Left renal pelvis (tissue), 4 donors: ENCODE data around the gene KCNK18. TPM values are rescaled to one million over a fixed set of nuclear protein-coding genes. Genes with fewer than 3 reads are reported as not detected.
"Not testable (repeated sequence)": the region's sequence is repeated elsewhere in the genome, so short reads cannot be mapped to it uniquely, and the experiment has no call there.

ENCODE experiments used
- DNase-seq, 4 donors: peaks; one replicate each; pipeline ENCODE4 v3.0.0-alpha.2; 2013; ENCODE audit warnings: low read depth in 4 of 4, low spot score in 3 of 4
- polyA plus RNA-seq, 4 donors: library from polyadenylated mRNA; unstranded; fragments of 120-200 nt; gene quantifications; one replicate each; pipeline ENCODE4 v1.2.1, GENCODE V29; 2013; ENCODE audit not compliant: insufficient read length in 4 of 4

KCNK18 gene
- polyA plus RNA-seq, 4 donors, result not detected

DNA sequence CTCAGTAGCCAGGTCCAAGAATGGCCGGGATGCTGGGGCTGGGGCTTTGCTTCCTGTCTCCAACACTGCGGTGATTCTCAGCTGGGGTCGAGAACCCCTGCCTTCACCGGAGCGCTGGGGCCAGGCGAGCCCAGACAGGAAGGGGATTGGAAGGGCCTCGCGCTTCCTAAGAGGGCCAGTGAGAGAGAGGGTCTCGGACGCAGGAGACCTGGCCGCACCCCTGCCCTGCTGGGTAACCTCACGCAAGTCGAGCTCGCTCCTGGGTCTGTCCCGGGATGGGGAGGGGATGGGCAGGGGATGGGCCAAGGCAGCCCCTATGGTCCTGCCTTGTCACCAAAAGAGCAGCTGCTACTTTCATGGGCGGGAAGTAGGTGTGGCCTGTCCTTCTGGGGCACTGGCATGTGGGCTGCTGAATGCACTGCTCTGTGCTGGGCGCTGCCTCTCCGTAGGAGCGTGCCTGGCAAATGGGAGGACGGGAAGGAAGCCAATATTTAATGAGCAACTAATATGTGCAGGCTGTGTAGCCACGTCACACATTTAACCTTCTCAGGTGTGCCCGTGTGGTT lies 20.0 kb downstream of the KCNK18 start:
- DNase-seq, result no peak

DNA sequence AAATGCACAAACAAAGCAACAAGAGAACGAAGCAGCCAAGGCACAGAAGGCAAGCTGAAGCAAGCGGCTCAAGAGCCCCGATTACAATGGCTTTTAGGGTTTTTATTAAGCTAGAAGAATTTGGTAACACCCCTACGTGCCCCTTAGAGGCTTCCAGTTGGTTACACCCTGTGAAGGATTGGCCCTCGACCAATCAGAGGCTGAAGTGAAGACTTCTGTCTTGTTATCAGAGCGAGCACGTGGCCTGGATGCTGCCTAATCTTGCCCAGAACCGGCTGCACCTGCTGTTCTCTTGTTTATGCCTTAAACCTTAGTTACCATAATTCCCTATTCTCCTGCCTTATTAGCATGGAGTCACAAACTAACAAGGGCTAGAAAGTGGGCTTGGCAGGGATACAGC lies 21.4 kb downstream of the KCNK18 start:
- no peak for DNase-seq

DNA sequence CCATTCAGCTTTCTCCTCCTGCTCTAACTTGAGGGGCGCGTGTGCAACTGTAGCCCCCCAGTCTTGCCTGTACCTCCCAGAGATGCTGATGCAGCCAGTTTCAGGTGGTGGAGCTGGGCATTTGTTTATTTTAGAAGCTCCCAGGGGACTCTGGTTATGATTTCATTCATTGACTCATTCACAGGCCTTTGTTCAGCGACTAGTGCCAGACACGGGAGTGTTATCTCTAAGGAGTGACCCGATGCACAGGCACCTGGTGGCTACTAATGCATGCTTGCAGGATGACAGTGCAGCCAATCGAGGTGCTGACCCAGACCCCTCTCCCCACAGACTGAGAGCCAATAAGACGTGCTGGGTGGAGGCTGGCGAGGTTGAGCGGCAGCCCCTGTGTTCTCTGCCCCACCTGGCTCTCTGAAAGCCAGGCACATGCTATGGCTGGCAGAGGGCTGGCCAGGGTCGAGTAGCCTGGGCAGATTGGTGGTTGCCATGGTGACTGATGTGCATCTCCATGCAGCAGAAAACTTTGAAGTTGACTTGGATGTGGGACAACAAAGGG lies 23.9 kb downstream of the KCNK18 start:
- no peak for DNase-seq

DNA sequence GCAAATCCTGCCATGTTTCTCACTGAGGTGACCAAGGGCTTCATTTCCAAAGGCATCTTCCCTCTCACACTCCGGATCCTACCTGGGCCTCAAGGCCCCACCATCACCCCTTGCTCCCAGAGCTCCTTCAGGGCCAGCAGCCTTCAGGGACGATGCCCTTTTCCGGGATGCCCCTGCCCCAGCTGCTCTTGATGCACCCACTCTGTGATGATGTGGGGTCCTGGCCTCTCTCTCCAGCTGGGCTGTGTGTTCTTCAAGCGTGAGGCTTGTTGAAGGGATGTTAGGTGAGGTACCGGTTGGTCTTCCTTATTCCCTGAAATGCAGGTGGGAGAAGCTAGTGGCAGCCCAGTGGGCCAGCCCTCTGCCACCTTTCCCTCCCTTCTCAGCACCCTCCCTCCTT lies 25.3 kb downstream of the KCNK18 start:
- DNase-seq, result no peak

- no peak for DNase-seq
Observed at GRCh38 chr10:117222976-117223692, 25.8 kb downstream of the KCNK18 start.

GRCh38 chr10:117223693-117224430 lies 26.6 kb downstream of the KCNK18 start:
- DNase-seq, result no peak

- no peak for DNase-seq
Observed at GRCh38 chr10:117224881-117225280, 27.6 kb downstream of the KCNK18 start.

GRCh38 chr10:117226813-117227451 lies 29.6 kb downstream of the KCNK18 start:
- DNase-seq, result no peak

GRCh38 chr10:117228210-117228609 lies 30.9 kb downstream of the KCNK18 start:
- DNase-seq, result no peak

DNA sequence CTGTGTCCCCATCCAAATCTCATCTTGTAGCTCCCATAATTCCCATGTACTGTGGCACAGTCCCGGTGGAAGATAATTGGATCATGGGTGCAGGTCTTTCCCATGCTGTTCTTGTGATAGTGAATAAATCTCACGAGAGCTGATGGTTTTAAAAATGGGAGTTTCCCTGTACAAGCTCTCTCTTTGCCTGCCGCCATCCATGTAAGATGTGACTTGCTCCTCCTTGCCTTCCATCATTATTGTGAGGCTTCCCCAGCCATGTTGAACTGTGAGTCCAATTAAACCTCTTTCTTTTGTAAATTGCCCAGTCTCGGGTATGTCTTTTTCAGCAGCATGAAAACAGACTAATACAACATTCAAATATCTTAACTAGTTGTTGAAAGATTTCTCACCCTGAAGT lies 32.8 kb downstream of the KCNK18 start:
- not testable (repeated sequence) for DNase-seq

DNA sequence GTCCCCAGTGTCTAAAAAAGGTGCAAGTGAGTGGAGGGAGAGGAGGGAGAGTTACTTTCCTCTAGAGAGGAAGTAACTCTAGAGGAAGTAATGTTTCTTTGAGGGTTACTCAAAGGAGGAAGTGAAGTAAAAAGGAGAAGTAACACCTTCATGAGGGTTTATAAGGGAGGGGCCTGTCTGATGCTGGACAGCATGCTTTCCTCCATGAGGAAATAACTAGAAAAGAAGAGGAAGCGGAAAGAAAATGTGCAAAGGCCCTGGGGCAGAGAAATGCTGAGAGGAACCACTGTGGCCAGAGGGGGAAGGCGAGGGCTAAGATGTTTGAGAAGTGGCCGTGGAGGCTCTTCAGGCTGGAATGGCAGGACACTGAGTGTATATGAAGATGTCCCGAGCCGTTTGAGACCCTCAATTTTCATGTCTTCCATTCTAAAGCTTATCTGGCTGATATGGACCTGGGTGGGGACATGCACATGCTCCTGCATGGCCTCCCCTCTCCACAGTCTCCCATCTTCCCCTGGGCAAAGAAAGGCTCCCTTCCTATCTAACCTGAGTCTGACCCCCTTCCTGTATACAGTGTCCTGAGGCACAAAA lies 40.2 kb downstream of the KCNK18 start:
- no peak for DNase-seq

GRCh38 chr10:117239051-117239450 lies 41.8 kb downstream of the KCNK18 start:
- no peak for DNase-seq

DNA sequence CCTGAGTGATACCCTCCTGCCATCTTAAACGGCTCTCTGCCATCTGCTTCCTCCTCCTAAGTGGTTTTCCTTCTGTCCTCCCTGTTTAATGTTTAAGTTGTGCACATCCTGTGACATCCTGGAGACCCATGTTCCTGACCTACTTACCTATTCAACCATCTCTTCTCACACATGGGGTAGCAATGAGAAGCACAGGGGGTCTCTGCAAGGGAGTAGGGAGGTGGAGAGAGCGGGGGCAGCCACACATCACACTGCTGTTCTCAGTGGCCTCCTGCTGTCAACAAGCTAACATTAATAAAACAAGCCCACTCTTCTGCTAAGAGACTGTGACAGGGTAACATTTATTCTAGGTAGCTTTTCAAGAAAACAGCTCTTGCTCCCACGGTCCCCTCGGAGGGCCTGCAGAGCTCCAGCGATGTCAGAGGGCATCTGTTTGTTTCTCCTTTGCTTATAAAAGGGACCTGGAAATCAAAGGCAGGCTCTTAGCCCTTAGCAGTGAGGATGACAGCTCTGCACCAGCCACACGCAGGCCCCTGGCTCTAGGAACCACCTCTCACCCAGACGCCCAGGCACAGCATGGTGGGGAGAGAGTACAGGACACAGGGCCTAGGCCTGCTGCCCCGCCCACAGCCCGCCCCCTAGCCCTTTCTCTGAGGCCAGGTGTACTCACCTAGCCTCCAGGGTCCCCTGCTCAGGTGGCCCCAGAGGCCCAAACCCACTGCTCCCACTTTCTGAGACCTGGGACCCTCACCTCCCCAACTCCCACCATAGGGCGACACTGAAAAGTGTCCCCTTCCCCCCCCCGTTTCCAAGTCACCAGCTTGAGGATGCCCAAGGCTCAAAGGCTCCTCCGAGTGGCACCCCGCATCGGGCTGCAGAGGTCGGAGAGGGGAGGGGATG lies 42.7 kb downstream of the KCNK18 start:
- no peak for DNase-seq

DNA sequence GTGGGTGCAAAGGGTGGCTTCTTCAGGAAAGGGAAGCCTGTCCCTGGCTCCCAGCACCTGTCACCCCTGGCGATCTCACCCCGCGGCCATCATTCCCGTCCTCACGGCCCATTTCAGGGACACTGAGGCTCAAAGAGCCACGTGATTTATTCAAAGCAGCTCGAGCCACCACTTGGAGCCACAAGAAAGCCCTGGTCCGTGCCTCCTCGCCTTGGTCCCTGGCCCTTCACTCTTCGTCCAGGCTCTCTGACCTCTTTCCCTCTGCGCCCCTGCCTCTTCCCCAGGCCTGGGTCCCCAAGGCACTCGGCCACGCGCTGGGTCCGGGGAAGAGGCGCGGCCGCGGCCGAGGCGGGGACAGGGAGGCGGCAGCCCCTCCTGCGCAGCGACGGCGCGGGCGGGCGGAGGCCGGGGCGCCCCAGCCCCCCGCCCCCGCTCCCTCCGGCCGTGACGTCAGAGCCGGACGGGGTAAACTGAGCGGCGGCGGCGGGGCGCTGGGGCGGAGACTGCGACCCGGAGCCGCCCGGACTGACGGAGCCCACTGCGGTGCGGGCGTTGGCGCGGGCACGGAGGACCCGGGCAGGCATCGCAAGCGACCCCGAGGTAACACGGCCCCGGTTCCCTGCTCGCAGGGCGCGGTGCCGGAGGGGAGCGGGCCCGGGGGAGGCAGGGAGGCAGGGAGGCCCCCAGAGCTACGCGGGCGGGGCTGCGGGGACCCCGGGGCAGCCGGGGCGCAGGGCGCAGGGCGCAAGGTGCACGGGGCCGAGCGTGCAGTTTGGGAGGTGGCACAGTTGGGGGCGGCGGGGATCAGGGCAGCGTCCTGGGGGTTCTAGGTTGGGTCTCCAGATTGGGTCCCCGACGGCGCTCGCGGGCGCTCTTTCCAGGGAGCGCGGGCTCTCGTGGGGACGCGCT lies 43.6 kb downstream of the KCNK18 start, which contains the start of gene SLC18A2:
SLC18A2 (plus strand) TSS at position 494 of the 909 bp plus-strand sequence. CDS start 580 bp downstream, outside the sequence.
- peak in 1 of 4 donors; percentile 19 for DNase-seq

GRCh38 chr10:117241541-117242462 lies 44.5 kb downstream of the KCNK18 start:
- DNase-seq, result no peak

- no peak for DNase-seq
Observed at GRCh38 chr10:117242463-117242832, 45.2 kb downstream of the KCNK18 start.

DNA sequence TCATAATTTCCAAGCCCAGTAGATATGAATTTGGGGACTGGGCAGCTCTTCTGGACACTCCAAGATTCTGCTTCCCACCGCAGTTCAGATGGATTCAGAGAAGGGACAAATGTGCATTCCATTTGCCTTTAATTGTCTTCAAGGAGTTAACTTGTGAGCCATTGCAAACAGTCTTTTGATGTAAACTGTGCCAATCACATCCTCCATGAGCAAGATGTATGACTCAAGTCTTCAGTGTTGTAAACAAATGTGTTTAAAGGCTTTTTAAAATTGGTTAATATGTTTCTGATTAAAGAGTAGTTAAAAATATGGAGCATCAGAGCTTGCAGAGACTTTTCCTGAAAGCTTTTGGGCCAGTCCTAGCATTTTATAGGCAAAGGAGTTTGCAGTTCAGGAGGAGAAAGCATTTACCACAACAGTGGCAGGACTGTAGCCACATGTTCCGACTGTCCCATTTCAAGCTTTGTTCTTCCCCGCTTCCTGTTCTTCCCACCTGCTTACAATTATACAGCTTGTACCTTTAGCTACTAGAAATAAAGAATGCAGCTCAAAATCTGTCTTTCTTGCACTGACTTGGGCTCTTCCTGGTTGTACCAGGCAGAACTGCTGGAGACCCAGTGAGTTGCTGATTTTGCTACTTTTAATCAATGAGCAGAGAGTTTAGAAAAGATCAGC lies 49.8 kb downstream of the KCNK18 start:
- DNase-seq, result no peak
